PC-9 (cell line): ENCODE measurements around the gene DHX38. TPM values are rescaled to one million over a fixed set of nuclear protein-coding genes. Genes with fewer than 3 reads are reported as not detected.

Source experiments
- BruUV-seq: library from RNA; stranded (reverse); fragments of 400-500 nt; replicated peaks from 2 replicates; lab custom pipeline; 2021; lab: Mats Ljungman, UMichigan
- CTCF ChIA-PET: fragments of 300-600 bp; sonication (Branson Sonifier 250); formaldehyde crosslinking; loops from one replicate; lab custom pipeline; 2022; ENCODE audit warnings: antibody characterized with exemption; lab: Charles Lee
- POLR2A ChIA-PET: fragments of 300-600 bp; sonication (Branson Sonifier 250); formaldehyde crosslinking; loops from one replicate; lab custom pipeline; 2022; ENCODE audit warnings: antibody characterized with exemption; ENCODE audit not compliant: unreplicated experiment; lab: Charles Lee
- DNase-seq, 2 experiments: peaks; one replicate each; pipeline versions ENCODE4 v3.0.0 to v3.0.0-alpha.2; 2015 to 2022; ENCODE audit warnings: mixed read lengths in 1 of 2
- H2AFZ ChIP-seq: fragments of 200-600 bp; sonication (generic); 2 replicates; pipeline ENCODE4 v1.8.1; 2017; ENCODE audit warnings: antibody characterized with exemption
- H3F3A ChIP-seq: fragments of 200-600 bp; sonication (generic); 2 replicates; pipeline ENCODE4 v1.8.1; 2017; ENCODE audit warnings: antibody characterized with exemption, mild to moderate bottlenecking, low read depth; ENCODE audit not compliant: insufficient read depth
- H3K27ac ChIP-seq: fragments of 200-600 bp; sonication (generic); 2 replicates; pipeline ENCODE4 v1.6.1; 2016; ENCODE audit warnings: mixed run types
- H3K27me3 ChIP-seq: fragments of 200-600 bp; sonication (generic); 2 replicates; pipeline ENCODE4 v1.6.1; 2016; ENCODE audit warnings: low read depth, mixed run types; ENCODE audit not compliant: insufficient read depth
- H3K36me3 ChIP-seq: fragments of 200-600 bp; sonication (generic); 2 replicates; pipeline ENCODE4 v1.6.1; 2016; ENCODE audit warnings: low read depth, mixed run types
- H3K4me1 ChIP-seq: fragments of 200-600 bp; sonication (generic); replicated peaks from 2 replicates; pipeline ENCODE4 v1.6.1; 2016; ENCODE audit warnings: mixed run types; ENCODE audit not compliant: insufficient read depth
- H3K4me2 ChIP-seq: fragments of 200-600 bp; sonication (generic); 2 replicates; pipeline ENCODE4 v1.6.1; 2017; ENCODE audit warnings: mixed run types
- H3K4me3 ChIP-seq: fragments of 200-600 bp; sonication (generic); 2 replicates; pipeline ENCODE4 v1.6.1; 2016; ENCODE audit warnings: mixed run types
- H3K79me2 ChIP-seq: fragments of 200-600 bp; sonication (generic); 2 replicates; pipeline ENCODE4 v1.6.1; 2017; ENCODE audit warnings: low read depth, mixed run types
- H3K9me2 ChIP-seq: fragments of 200-600 bp; sonication (generic); 2 replicates; pipeline ENCODE4 v1.8.1; 2017; ENCODE audit warnings: mild to moderate bottlenecking; ENCODE audit not compliant: insufficient read depth
- H3K9me3 ChIP-seq: fragments of 200-600 bp; sonication (generic); 2 replicates; pipeline ENCODE4 v1.8.1; 2016; ENCODE audit warnings: low read depth; ENCODE audit not compliant: insufficient read depth
- H4K20me1 ChIP-seq: fragments of 200-600 bp; sonication (generic); 2 replicates; pipeline ENCODE4 v1.8.1; 2017; ENCODE audit not compliant: insufficient read depth
- EZH2 ChIP-seq: fragments of 200-600 bp; sonication (generic); IDR thresholded peaks from 2 replicates; pipeline ENCODE4 v1.8.0; 2017; ENCODE audit warnings: antibody characterized with exemption, low read depth
- intact Hi-C: fragments of 100-400 bp; cut with micrococcal nuclease; formaldehyde crosslinking; loops from one replicate; pipeline ENCODE4 v1.10.0; 2022; ENCODE audit not compliant: unreplicated experiment
- total RNA-seq: library from RNA; stranded (reverse); gene quantifications from 2 replicates; pipeline ENCODE4 v1.2.3, GENCODE V29; 2021
- TF ChIP-seq, protein P1 (sequence below): fragments of 200-600 bp; sonication (generic); conservative IDR thresholded peaks from 2 replicates; pipeline ENCODE4 v1.6.1; 2017; ENCODE audit warnings: mixed run types, antibody characterized with exemption, mild to moderate bottlenecking, moderate library complexity

The DHX38 gene
- total RNA-seq, 1 experiment from 2014 or later = 58.9 TPM

DNA sequence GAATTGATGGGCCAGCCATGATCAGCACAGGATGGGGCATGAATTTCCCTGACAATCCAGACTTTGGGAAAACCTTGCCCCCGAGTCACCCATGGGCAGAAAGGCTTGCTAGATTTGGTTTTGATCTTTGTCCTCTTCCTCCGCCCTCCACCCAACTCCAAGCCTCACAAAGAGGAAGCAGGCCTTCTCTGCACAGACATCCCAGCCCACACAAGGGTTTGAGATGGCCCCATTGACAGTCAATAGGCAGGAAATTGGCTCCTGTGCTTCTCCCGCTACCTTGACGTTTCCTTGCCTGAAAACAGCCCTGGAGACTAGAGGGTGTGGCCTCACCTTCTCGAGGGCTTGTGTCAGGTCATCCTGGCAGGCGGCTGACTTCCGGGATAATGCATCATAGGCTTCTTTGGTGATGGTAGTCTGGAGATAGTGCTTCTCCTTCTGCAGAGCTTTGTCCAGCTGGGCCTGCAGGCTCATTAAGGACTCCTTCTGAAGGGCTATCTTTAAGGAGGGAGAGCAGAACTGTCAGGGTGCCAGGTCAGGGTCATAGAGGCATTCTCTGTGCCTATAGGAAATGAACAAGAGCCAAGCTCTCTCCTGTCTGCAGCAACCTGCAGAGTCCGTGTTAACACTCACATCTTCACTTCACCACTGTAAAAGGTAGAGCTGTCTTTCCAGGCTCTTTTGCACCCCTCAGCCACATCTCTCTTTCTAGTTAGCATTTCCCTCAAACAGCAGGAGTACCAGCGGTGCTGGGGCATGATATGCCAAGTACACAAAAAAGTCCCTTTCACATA lies 32.2 kb downstream of the DHX38 start:
- Histone ChIP-seq H4K20me1 (no peaks in the 10 kb centered on the region), H2AFZ (no peak overlapping the region), H3F3A (no peaks in the 10 kb centered on the region), H3K9me3 (no peaks in the 10 kb centered on the region), H3K79me2 (no peaks in the 10 kb centered on the region), H3K27ac (no peak overlapping the region), H3K9me2 (no peaks in the 10 kb centered on the region), H3K4me1 (no peaks in the 10 kb centered on the region), H3K36me3 (no peaks in the 10 kb centered on the region), H3K4me2 (no peak overlapping the region), H3K4me3 (no peak overlapping the region), H3K27me3 (peaks cover 27% of the 10 kb centered on the region)
- BruUV-seq = no TSS peak
- CTCF ChIA-PET = interaction anchor here (0.5 to 1.0 kb wide), 2 partner anchors 24 to 114 kb away, joined by 4 to 5 read pairs; no protein-coding TSS in a partner anchor
- DNase-seq = no peak
- TF ChIP-seq, protein P1, sequence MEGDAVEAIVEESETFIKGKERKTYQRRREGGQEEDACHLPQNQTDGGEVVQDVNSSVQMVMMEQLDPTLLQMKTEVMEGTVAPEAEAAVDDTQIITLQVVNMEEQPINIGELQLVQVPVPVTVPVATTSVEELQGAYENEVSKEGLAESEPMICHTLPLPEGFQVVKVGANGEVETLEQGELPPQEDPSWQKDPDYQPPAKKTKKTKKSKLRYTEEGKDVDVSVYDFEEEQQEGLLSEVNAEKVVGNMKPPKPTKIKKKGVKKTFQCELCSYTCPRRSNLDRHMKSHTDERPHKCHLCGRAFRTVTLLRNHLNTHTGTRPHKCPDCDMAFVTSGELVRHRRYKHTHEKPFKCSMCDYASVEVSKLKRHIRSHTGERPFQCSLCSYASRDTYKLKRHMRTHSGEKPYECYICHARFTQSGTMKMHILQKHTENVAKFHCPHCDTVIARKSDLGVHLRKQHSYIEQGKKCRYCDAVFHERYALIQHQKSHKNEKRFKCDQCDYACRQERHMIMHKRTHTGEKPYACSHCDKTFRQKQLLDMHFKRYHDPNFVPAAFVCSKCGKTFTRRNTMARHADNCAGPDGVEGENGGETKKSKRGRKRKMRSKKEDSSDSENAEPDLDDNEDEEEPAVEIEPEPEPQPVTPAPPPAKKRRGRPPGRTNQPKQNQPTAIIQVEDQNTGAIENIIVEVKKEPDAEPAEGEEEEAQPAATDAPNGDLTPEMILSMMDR = no peak
- TF ChIP-seq EZH2 = no peak
- POLR2A ChIA-PET = no interaction called here
- intact Hi-C loops = loop anchor here (2.0 kb wide), 1 partner anchor 341 kb away; no protein-coding TSS in a partner anchor

DNA sequence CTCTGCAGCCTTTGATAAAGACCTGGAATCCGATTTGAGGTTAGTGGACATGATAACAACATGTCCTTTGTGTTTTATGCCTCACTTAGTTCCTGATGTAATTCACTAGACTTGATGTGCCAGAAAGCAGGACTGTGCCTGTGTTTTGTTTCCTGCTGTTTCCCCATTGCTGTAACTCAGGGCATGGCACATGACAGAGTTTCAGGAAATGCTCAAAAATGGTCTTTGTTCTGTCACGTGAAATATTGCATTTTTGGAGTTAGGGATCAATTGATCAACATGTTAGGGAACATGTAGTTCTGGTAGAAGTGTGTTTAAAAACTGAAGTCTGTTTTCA lies 32.8 kb downstream of the DHX38 start:
- DNase-seq = no peak
- no peaks in the 10 kb centered on the region for H3K9me2 ChIP-seq
- no peaks in the 10 kb centered on the region for H3F3A ChIP-seq
- intact Hi-C loops = no loop called here
- no peak overlapping the region for H2AFZ ChIP-seq
- H3K27ac ChIP-seq = no peak overlapping the region
- H3K4me3 ChIP-seq = no peak overlapping the region
- no peaks in the 10 kb centered on the region for H3K9me3 ChIP-seq
- POLR2A ChIA-PET = no interaction called here
- H4K20me1 ChIP-seq = no peaks in the 10 kb centered on the region
- TF ChIP-seq, protein P1 = no peak
- no peak for TF ChIP-seq EZH2
- H3K4me2 ChIP-seq = no peak overlapping the region
- H3K27me3 ChIP-seq = peaks cover 33% of the 10 kb centered on the region
- H3K4me1 ChIP-seq = no peaks in the 10 kb centered on the region
- H3K79me2 ChIP-seq = no peaks in the 10 kb centered on the region
- no TSS peak for BruUV-seq
- CTCF ChIA-PET = no interaction called here
- H3K36me3 ChIP-seq = no peaks in the 10 kb centered on the region

DNA sequence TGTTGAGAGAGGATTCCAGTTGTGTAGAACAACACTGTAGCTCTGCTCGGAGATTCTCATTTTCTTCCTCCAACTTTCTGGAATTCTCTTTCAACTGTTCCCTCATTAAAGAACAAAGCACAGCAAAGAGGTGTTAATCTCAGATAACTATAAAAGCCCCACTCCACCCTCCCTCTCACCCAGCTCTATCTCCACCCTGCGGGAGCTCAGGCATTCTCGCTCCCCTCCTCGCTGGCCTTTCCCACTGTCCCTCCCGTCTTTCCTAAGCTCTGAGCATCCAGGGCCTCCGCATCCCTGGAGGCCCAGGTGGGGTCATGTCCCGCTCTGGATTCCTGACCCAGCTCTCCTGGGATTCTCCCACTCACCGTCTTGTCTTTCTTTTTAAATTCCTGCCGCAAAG lies 35.1 kb downstream of the DHX38 start:
- POLR2A ChIA-PET = no interaction called here
- no peaks in the 10 kb centered on the region for H4K20me1 ChIP-seq
- no peak overlapping the region for H2AFZ ChIP-seq
- no peak overlapping the region for H3K4me3 ChIP-seq
- CTCF ChIA-PET = interaction anchor here (0.5 kb wide), 1 partner anchor 708 kb away, joined by 12 read pairs; no protein-coding TSS in a partner anchor
- no peak overlapping the region for H3K27ac ChIP-seq
- DNase-seq = no peak
- no peaks in the 10 kb centered on the region for H3F3A ChIP-seq
- H3K27me3 ChIP-seq = peaks cover 54% of the 10 kb centered on the region
- H3K9me3 ChIP-seq = no peaks in the 10 kb centered on the region
- H3K9me2 ChIP-seq = no peaks in the 10 kb centered on the region
- H3K79me2 ChIP-seq = no peaks in the 10 kb centered on the region
- no peaks in the 10 kb centered on the region for H3K36me3 ChIP-seq
- intact Hi-C loops = no loop called here
- H3K4me2 ChIP-seq = no peak overlapping the region
- no TSS peak for BruUV-seq
- no peaks in the 10 kb centered on the region for H3K4me1 ChIP-seq
- no peak for TF ChIP-seq EZH2
- TF ChIP-seq, protein P1 = no peak
